Calu3 (cell line): Measurements from ENCODE around the gene PRDM2. TPM values are rescaled to one million over a fixed set of nuclear protein-coding genes. Genes with fewer than 3 reads are reported as not detected.
A peak's percentile ranks its signal among the peaks of the same experiment; 100 is the strongest.

Source experiments
- BruUV-seq: library from RNA; stranded (reverse); fragments of 400-500 nt; replicated peaks from 2 replicates; lab custom pipeline; 2021; lab: Mats Ljungman, UMichigan
- CTCF ChIA-PET: fragments of 300-600 bp; sonication (Branson Sonifier 250); formaldehyde crosslinking; loops from one replicate; lab custom pipeline; 2022; ENCODE audit warnings: antibody characterized with exemption; lab: Charles Lee
- DNase-seq: peaks from one replicate; pipeline ENCODE4 v3.0.0; 2022
- H3K27ac Mint-ChIP-seq: one replicate; pipeline ENCODE4 v1.8.0; 2022; ENCODE audit warnings: mixed read lengths; ENCODE audit not compliant: unreplicated experiment
- H3K27me3 Mint-ChIP-seq: one replicate; pipeline ENCODE4 v1.8.0; 2022; ENCODE audit warnings: mixed read lengths; ENCODE audit not compliant: unreplicated experiment
- H3K36me3 Mint-ChIP-seq: one replicate; pipeline ENCODE4 v1.8.0; 2022; ENCODE audit warnings: mild to moderate bottlenecking, moderate library complexity, mixed read lengths; ENCODE audit not compliant: insufficient read depth, unreplicated experiment
- H3K4me1 Mint-ChIP-seq: one replicate; pipeline ENCODE4 v1.8.0; 2022; ENCODE audit warnings: mild to moderate bottlenecking, low read depth, mixed read lengths; ENCODE audit not compliant: unreplicated experiment
- H3K4me3 Mint-ChIP-seq: one replicate; pipeline ENCODE4 v1.8.0; 2022; ENCODE audit warnings: mild to moderate bottlenecking, low read depth, moderate library complexity, mixed read lengths; ENCODE audit not compliant: unreplicated experiment
- H3K9me3 Mint-ChIP-seq: one replicate; pipeline ENCODE4 v1.8.0; 2022; ENCODE audit warnings: low read depth, mixed read lengths; ENCODE audit not compliant: unreplicated experiment
- intact Hi-C: fragments of 100-400 bp; cut with micrococcal nuclease; formaldehyde crosslinking; loops from one replicate; pipeline ENCODE4 v1.10.0; 2022; ENCODE audit not compliant: unreplicated experiment
- total RNA-seq: library from RNA; stranded (reverse); gene quantifications from 2 replicates; pipeline ENCODE4 v1.2.3, GENCODE V29; 2022
- TF ChIP-seq, protein P1 (sequence below): fragments of 200-600 bp; IDR thresholded peaks from one replicate; pipeline ENCODE4 v1.8.0; 2022; ENCODE audit warnings: antibody characterized with exemption; ENCODE audit not compliant: unreplicated experiment

The PRDM2 gene
- total RNA-seq, 1 experiment from 2014 or later: 29.9 TPM

DNA sequence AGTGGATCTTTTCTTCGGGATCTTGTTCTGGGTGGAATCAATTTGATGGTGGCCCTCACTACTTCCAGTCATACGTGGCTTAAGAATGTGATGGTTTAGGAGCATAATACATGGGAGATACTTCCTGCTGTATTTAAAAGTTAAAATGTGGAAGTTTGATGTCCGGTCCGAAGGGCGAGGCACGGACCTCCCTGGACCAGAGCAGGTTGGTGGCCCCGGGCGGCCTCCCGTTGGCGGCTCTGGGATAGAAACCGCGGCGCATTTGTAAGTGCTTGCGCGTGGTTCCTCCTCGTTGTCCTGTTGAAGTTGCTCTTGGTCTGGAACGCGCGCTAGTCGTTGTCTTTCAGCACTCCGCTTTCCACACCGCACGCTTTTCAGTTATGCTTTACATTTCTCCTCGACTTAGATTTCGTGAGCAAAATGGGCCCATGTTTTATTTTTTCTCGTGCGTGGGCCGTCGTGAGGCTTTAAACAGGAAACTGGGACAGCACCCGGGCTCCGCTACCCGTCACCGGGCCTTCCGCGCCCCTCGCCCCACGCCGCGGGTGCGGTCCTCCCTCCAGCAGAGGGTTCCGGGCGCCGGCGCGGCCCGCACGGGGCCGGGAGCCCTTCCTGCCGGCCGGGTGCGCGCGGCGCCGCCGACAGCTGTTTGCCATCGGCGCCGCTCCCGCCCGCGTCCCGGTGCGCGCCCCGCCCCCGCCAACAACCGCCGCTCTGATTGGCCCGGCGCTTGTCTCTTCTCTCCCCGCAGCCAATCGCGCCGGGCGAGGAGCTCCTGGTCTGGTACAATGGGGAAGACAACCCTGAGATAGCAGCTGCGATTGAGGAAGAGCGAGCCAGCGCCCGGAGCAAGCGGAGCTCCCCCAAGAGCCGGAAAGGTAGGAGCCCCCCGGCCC is 48.9 kb downstream of the PRDM2 start:
- H3K4me3 Mint-ChIP-seq: peak overlapping the region; percentile 79
- DNase-seq: peak; percentile 92
- TF ChIP-seq, protein P1, sequence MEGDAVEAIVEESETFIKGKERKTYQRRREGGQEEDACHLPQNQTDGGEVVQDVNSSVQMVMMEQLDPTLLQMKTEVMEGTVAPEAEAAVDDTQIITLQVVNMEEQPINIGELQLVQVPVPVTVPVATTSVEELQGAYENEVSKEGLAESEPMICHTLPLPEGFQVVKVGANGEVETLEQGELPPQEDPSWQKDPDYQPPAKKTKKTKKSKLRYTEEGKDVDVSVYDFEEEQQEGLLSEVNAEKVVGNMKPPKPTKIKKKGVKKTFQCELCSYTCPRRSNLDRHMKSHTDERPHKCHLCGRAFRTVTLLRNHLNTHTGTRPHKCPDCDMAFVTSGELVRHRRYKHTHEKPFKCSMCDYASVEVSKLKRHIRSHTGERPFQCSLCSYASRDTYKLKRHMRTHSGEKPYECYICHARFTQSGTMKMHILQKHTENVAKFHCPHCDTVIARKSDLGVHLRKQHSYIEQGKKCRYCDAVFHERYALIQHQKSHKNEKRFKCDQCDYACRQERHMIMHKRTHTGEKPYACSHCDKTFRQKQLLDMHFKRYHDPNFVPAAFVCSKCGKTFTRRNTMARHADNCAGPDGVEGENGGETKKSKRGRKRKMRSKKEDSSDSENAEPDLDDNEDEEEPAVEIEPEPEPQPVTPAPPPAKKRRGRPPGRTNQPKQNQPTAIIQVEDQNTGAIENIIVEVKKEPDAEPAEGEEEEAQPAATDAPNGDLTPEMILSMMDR: no peak
- peak overlapping the region; percentile 90 for H3K27ac Mint-ChIP-seq
- peaks cover 30% of the 10 kb centered on the region for H3K36me3 Mint-ChIP-seq
- H3K9me3 Mint-ChIP-seq: no peaks in the 10 kb centered on the region
- CTCF ChIA-PET: interaction anchor here (1.6 kb wide), 1 partner anchor 9 kb away, joined by 4 read pairs; no protein-coding TSS in a partner anchor
- peaks cover 21% of the 10 kb centered on the region for H3K4me1 Mint-ChIP-seq
- no peaks in the 10 kb centered on the region for H3K27me3 Mint-ChIP-seq
- TSS peak; percentile 55 for BruUV-seq
- intact Hi-C loops: no loop called here

DNA sequence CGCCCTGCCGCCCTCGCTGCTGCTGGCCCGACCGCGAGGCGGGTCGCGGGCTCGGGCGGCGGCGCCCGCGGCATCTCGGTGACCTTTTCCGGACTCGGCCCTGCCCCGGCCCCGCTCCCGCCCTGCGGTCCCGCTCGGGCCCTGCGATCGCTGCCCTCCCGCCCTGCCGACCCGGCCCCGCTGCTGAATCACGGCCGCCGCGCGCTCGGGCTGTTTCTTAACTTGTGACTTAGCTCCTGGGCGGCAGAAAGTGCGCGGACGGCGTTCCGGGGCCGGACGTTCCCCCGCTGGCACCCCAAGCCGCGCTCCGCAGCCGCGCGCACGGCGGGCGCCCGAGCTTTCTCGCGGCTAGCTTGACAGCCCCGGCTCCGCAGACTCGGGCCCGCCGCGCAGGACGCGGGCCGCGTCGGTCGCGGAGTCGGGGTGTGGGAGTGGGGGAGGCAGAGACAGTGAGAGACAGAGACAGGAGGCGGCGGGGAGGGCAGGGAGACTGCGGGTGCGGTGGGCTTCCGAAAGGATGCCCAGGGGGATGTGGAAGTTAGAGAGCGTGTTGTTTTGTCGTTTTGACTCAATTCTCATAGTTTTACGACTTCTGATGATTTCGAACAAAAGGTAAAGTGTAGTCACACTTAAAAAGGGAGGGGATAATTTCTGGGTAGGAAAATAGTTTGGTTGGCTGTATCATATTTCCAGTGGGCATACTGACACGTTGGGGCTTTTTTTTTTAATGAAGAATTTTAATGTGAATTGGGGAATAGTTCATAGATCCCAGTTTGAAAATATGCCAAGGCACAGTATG is 49.8 kb downstream of the PRDM2 start:
- peaks cover 24% of the 10 kb centered on the region for H3K4me1 Mint-ChIP-seq
- peak overlapping the region; percentile 79 for H3K4me3 Mint-ChIP-seq
- no peaks in the 10 kb centered on the region for H3K9me3 Mint-ChIP-seq
- intact Hi-C loops: loop anchor here (5.0 kb wide), 1 partner anchor 47 kb away; the partner anchor contains the start of gene PRDM2
- no TSS peak for BruUV-seq
- TF ChIP-seq, protein P1: no peak
- DNase-seq: peak; percentile 46
- peaks cover 30% of the 10 kb centered on the region for H3K36me3 Mint-ChIP-seq
- no peaks in the 10 kb centered on the region for H3K27me3 Mint-ChIP-seq
- peak overlapping the region; percentile 90 for H3K27ac Mint-ChIP-seq
- CTCF ChIA-PET: interaction anchor here (1.6 kb wide), 1 partner anchor 8 kb away, joined by 4 read pairs; no protein-coding TSS in a partner anchor

DNA sequence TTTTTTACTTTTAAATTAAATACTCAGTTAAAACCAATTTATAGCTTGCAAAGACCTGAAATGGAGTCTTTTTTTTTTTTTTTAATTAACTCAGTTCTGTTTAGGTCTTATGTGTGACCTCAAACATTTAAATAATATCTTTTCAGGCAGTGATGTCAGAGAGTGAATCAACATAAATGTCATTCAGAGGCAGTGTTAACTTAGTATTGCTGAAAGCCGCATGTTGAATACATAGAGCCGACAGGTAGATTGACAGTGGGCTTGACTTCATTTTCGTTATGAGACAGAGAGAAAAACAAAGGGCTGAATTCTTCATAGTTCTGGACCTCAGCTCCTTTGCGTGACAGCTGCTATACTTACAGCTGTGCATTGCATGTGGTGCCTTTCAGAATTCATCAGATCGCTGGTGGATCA is 51.5 kb downstream of the PRDM2 start:
- Mint-ChIP-seq H3K4me1 (peaks cover 24% of the 10 kb centered on the region), H3K27me3 (no peaks in the 10 kb centered on the region), H3K4me3 (peak overlapping the region; percentile 79), H3K9me3 (no peaks in the 10 kb centered on the region), H3K36me3 (peaks cover 30% of the 10 kb centered on the region), H3K27ac (no peak overlapping the region)
- TF ChIP-seq, protein P1: no peak
- CTCF ChIA-PET: interaction anchor here (0.7 kb wide), 2 partner anchors 1339 to 1501 kb away, joined by 4 to 5 read pairs; no protein-coding TSS in a partner anchor
- DNase-seq: no peak
- no TSS peak for BruUV-seq
- intact Hi-C loops: loop anchor here (5.0 kb wide), 1 partner anchor 49 kb away; the partner anchor contains the start of gene PRDM2

DNA sequence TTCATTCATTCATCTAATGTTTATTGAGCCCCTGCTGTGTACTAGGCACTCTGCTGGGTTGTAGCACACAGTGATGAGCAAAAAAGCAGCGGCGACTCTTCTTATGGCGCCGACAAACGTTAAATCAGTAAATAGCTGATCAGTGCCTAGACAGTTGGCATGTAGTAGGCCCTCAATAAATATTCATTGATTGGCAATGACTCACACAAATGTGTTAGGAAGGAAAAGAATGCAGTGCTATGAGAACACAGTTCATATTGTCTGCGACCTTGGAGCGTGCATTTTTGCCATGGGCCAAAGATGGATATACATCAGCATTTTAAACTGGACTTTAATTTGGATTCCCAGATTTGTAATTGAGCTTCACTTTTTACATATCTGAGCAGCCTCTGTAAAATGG is 52.0 kb downstream of the PRDM2 start:
- Mint-ChIP-seq H3K36me3 (peaks cover 30% of the 10 kb centered on the region), H3K4me3 (peak overlapping the region; percentile 58), H3K27me3 (no peaks in the 10 kb centered on the region), H3K4me1 (peaks cover 24% of the 10 kb centered on the region), H3K27ac (peak overlapping the region; percentile 73), H3K9me3 (no peaks in the 10 kb centered on the region)
- TF ChIP-seq, protein P1: no peak
- CTCF ChIA-PET: interaction anchor here (0.7 kb wide), 2 partner anchors 1338 to 1501 kb away, joined by 4 to 5 read pairs; no protein-coding TSS in a partner anchor
- intact Hi-C loops: loop anchor here (5.0 kb wide), 1 partner anchor 50 kb away; the partner anchor contains the start of gene PRDM2
- BruUV-seq: no TSS peak
- no peak for DNase-seq
